HCT116 (cell line): ENCODE data around the gene MAPK8IP1. TPM values are rescaled to one million over a fixed set of nuclear protein-coding genes. Genes with fewer than 3 reads are reported as not detected.

ENCODE experiments used
- ATAC-seq: fragments of 200-7000 bp; cut with Tn5 transposase; 2 replicates; pipeline ENCODE4 v1.9.1; 2020; ENCODE audit warnings: mild to moderate bottlenecking, moderate library complexity
- BruUV-seq: library from RNA; stranded (reverse); fragments of 400-500 nt; replicated peaks from 2 replicates; lab custom pipeline; 2021; lab: Mats Ljungman, UMichigan
- CTCF ChIA-PET: fragments of 300-600 bp; sonication (Branson Sonifier 250); formaldehyde crosslinking; loops from one replicate; lab custom pipeline; 2021; ENCODE audit warnings: antibody characterized with exemption; lab: Charles Lee
- POLR2A ChIA-PET: fragments of 300-600, 350-600 bp; sonication (Branson Sonifier 250); formaldehyde crosslinking; loops from one replicate; lab custom pipeline; 2021; ENCODE audit warnings: antibody characterized with exemption; lab: Charles Lee
- RAD21 ChIA-PET, 2 experiments: fragments of 300-600 bp; sonication (Branson Sonifier 250); formaldehyde crosslinking; loops; one replicate each; lab custom pipeline; 2023; ENCODE audit warnings: low total read pairs in 2 of 2; ENCODE audit not compliant: uncharacterized antibody in 2 of 2, unreplicated experiment in 2 of 2, low non-redundant PET in 1 of 2; lab: Charles Lee
- DNase-seq: peaks from one replicate; pipeline ENCODE4 v3.0.0-alpha.2; 2010; ENCODE audit warnings: low read depth, low spot score
- H2AFZ ChIP-seq: fragments of 200-600 bp; shearing (Covaris generic), sonication (generic); 2 replicates; pipeline ENCODE4 v1.6.1; 2017; ENCODE audit warnings: low read depth, mixed run types, mixed read lengths, antibody characterized with exemption, low read length; ENCODE audit not compliant: poor library complexity, severe bottlenecking
- H3K27ac ChIP-seq: 2 replicates; pipeline ENCODE4 v1.5.1; 2012; ENCODE audit warnings: low read depth, low read length
- H3K27me3 ChIP-seq: fragments of 200-600 bp; sonication (generic); 2 replicates; pipeline ENCODE4 v1.6.1; 2016; ENCODE audit warnings: mixed run types, low read length, mixed read lengths; ENCODE audit not compliant: insufficient read depth
- H3K36me3 ChIP-seq, 2 experiments: fragments of 200-500 bp in 1 of 2; fragments of 200-600 bp in 1 of 2; sonication (Bioruptor generic) in 1 of 2; sonication (generic) in 1 of 2; 2 replicates each; pipeline versions ENCODE4 v1.5.1 to v1.6.1; 2014 to 2016; ENCODE audit warnings: low read length in 2 of 2, inconsistent platforms in 1 of 2, mixed read lengths in 1 of 2, mixed run types in 1 of 2; ENCODE audit not compliant: insufficient read depth in 2 of 2, control insufficient read depth in 1 of 2
- H3K4me1 ChIP-seq, 2 experiments: fragments of 200-600 bp in 1 of 2; sonication (generic) in 1 of 2; 2 replicates each; pipeline versions ENCODE4 v1.5.1 to v1.6.1; 2012 to 2017; ENCODE audit warnings: low read length in 2 of 2, inconsistent platforms in 1 of 2, mild to moderate bottlenecking in 1 of 2, mixed read lengths in 1 of 2, mixed run types in 1 of 2, moderate library complexity in 1 of 2; ENCODE audit not compliant: insufficient read depth in 2 of 2, control insufficient read depth in 1 of 2
- H3K4me2 ChIP-seq: fragments of 200-600 bp; sonication (generic); 2 replicates; pipeline ENCODE4 v1.6.1; 2017; ENCODE audit warnings: mixed run types, low read length, mixed read lengths
- H3K4me3 ChIP-seq, 2 experiments: fragments of 200-600 bp in 1 of 2; sonication (generic) in 1 of 2; replicated peaks in 1 of 2; 2 replicates each; pipeline ENCODE4 v1.5.1; 2011 to 2016; ENCODE audit warnings: low read length in 2 of 2, control low read depth in 1 of 2, low read depth in 1 of 2, mild to moderate bottlenecking in 1 of 2, mixed read lengths in 1 of 2, mixed run types in 1 of 2
- H3K79me2 ChIP-seq: fragments of 200-600 bp; sonication (generic); 2 replicates; pipeline ENCODE4 v1.6.1; 2017; ENCODE audit warnings: mild to moderate bottlenecking, mixed run types, low read length, moderate library complexity, mixed read lengths; ENCODE audit not compliant: insufficient read depth
- H3K9ac ChIP-seq: fragments of 200-600 bp; sonication (generic); 2 replicates; pipeline ENCODE4 v1.6.1; 2016; ENCODE audit warnings: low read length, mixed read lengths
- H3K9me2 ChIP-seq: fragments of 200-600 bp; sonication (generic), shearing (Covaris generic); 2 replicates; pipeline ENCODE4 v1.6.1; 2017; ENCODE audit warnings: mixed run types, mild to moderate bottlenecking, moderate library complexity; ENCODE audit not compliant: insufficient read depth
- H3K9me3 ChIP-seq, 2 experiments: fragments of 200-500 bp in 1 of 2; fragments of 200-600 bp in 1 of 2; sonication (Bioruptor generic) in 1 of 2; sonication (generic) in 1 of 2; 2 replicates each; pipeline ENCODE4 v1.6.1; 2014 to 2017; ENCODE audit warnings: low read length in 2 of 2, mixed read lengths in 2 of 2, inconsistent platforms in 1 of 2, low read depth in 1 of 2, mild to moderate bottlenecking in 1 of 2, mixed run types in 1 of 2, moderate library complexity in 1 of 2; ENCODE audit not compliant: control insufficient read depth in 1 of 2, insufficient read depth in 1 of 2
- H4K20me1 ChIP-seq: fragments of 200-600 bp; sonication (generic), shearing (Covaris generic); 2 replicates; pipeline ENCODE4 v1.6.1; 2017; ENCODE audit warnings: mixed run types, mild to moderate bottlenecking, moderate library complexity; ENCODE audit not compliant: insufficient read depth
- ATF3 ChIP-seq: IDR thresholded peaks from 2 replicates; pipeline ENCODE4 v1.6.1; 2012
- CBX3 ChIP-seq: IDR thresholded peaks from 2 replicates; pipeline ENCODE4 v1.6.1; 2012; ENCODE audit warnings: low read depth
- EGR1 ChIP-seq: IDR thresholded peaks from 2 replicates; pipeline ENCODE4 v1.6.1; 2012; ENCODE audit warnings: low read depth
- ELF1 ChIP-seq: IDR thresholded peaks from 2 replicates; pipeline ENCODE4 v1.6.1; 2012; ENCODE audit warnings: low read depth, borderline replicate concordance
- FOSL1 ChIP-seq: IDR thresholded peaks from 2 replicates; pipeline ENCODE4 v1.6.1; 2012; ENCODE audit warnings: low read depth
- POLR2A ChIP-seq: IDR thresholded peaks from 2 replicates; pipeline ENCODE4 v1.7.0; 2011; ENCODE audit warnings: borderline replicate concordance; ENCODE audit not compliant: insufficient read depth, insufficient read length; ENCODE audit errors: extremely low read depth
- POLR2AphosphoS5 ChIP-seq: IDR thresholded peaks from 2 replicates; pipeline ENCODE4 v1.6.1; 2011; ENCODE audit warnings: mild to moderate bottlenecking, low read depth, low read length, moderate library complexity
- SIN3A ChIP-seq: IDR thresholded peaks from 2 replicates; pipeline ENCODE4 v1.6.1; 2012; ENCODE audit warnings: low read depth
- SP1 ChIP-seq: IDR thresholded peaks from 2 replicates; pipeline ENCODE4 v1.6.1; 2012; ENCODE audit warnings: low read depth
- TCF7L2 ChIP-seq: IDR thresholded peaks from 2 replicates; pipeline ENCODE4 v1.7.0; 2011; ENCODE audit warnings: borderline replicate concordance, inconsistent platforms; ENCODE audit not compliant: insufficient read depth, insufficient read length; ENCODE audit errors: extremely low read depth
- ZFX ChIP-seq: fragments of 450-650 bp; IDR thresholded peaks from 2 replicates; pipeline ENCODE4 v1.6.1; 2017
- intact Hi-C: fragments of 100-400 bp; cut with micrococcal nuclease; formaldehyde crosslinking; loops from 2 replicates; pipeline ENCODE4 v1.10.0; 2022
- total RNA-seq: library from RNA; stranded (reverse); gene quantifications from one replicate; pipeline ENCODE4 v1.2.1, GENCODE V29; 2021; ENCODE audit not compliant: unreplicated experiment

MAPK8IP1 gene
- total RNA-seq, 1 experiment from 2014 or later: 10.1 TPM

DNA sequence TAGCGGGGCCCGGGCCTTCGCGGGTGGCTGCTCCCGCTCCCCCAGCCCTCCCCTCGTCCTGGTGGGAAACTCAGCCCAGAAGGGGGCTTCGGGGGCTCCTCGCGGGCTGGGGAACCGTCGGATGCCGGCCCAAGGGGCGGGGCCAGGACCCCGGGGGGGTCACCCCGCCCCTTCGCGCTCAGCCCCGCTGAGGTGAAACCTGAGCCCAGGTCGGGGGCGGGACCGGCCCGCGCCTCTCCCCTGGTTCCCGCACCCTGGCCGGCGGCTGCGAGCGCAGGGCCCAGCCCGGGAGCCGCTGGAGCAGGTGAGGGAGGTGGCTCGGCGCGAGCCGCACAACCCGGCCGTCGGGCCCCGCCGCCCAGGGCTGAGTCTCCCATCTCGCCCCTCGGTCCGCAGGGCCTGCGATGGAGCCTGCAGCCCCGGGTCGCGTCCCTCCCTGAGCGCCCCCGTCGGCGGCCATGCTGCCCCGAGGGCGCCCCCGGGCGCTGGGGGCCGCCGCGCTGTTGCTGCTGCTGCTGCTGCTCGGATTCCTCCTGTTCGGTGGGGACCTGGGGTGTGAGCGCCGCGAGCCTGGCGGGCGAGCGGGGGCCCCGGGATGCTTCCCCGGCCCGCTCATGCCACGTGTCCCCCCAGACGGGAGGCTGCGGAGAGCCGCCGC lies 37.1 kb downstream of the MAPK8IP1 start, which contains the start of gene LARGE2:
Gene LARGE2 (plus strand): TSS at position 232 of the 658 bp plus-strand sequence. CDS start 227 bp downstream, at position 459.
- Histone ChIP-seq H3K9me3 (no peaks in the 10 kb centered on the region), H3K36me3 (peaks cover 0 to 23% of the 10 kb centered on the region in 2 experiments), H3K9me2 (no peaks in the 10 kb centered on the region), H3K27ac (peak within 1 kb of the TSS; percentile 88), H3K4me2 (peak within 1 kb of the TSS; percentile 95), H2AFZ (peak within 1 kb of the TSS; percentile 41), H4K20me1 (no peaks in the 10 kb centered on the region), H3K79me2 (peaks cover 15% of the 10 kb centered on the region), H3K27me3 (no peaks in the 10 kb centered on the region), H3K4me3 (peak within 1 kb of the TSS; percentile 66 to 91), H3K9ac (peak within 1 kb of the TSS; percentile 84), H3K4me1 (peaks cover 17 to 26% of the 10 kb centered on the region in 2 experiments)
- TF ChIP-seq TCF7L2 (no peak), SP1 (peak; percentile 61; the same call in 1 of the 2 replicates), POLR2AphosphoS5 (peak; percentile 72; the same call in 1 of the 2 replicates), CBX3 (no peak), SIN3A (peak; percentile 59; the same call in 1 of the 2 replicates), FOSL1 (no peak), EGR1 (peak; percentile 77), POLR2A (peak; percentile 35), ELF1 (no peak), ZFX (peak; percentile 82; the same call in 1 of the 2 replicates), ATF3 (no peak)
- ATAC-seq (peak; percentile 66), DNase-seq (no peak)
- RAD21 ChIA-PET: interaction anchor here in 1 of 2 experiments (0.6 kb wide), 1 partner anchor 43 kb away, joined by 3 read pairs; no protein-coding TSS in a partner anchor
- intact Hi-C loops: no loop called here
- POLR2A ChIA-PET: no interaction called here
- no TSS peak for BruUV-seq
- CTCF ChIA-PET: no interaction called here
